ENCODE results near the gene PITX3. TPM values are rescaled to one million over a fixed set of nuclear protein-coding genes. Genes with fewer than 3 reads are reported as not detected.

PITX3 gene
- total RNA-seq, 2 donors from 2014 or later = not detected

- no peak overlapping the region for H3K4me3 Mint-ChIP-seq
- DNase-seq = no peak
- H3K4me1 ChIP-seq (ENCODE audit: control insufficient read depth, insufficient read depth, low read length) = no peaks in the 10 kb centered on the region
- no peaks in the 10 kb centered on the region for H3K27me3 ChIP-seq (ENCODE audit: control insufficient read depth, insufficient read depth, low read length, poor library complexity, severe bottlenecking)
- no peak for TF ChIP-seq CTCF (conservative IDR thresholded peaks at IDR 0.05)
- H3K27ac ChIP-seq (ENCODE audit: low read depth, low read length) = no peak overlapping the region
- no peak overlapping the region for H3K27ac Mint-ChIP-seq
- H3K36me3 Mint-ChIP-seq (ENCODE audit: low read depth) = peaks cover 26% of the 10 kb centered on the region
- H3K4me3 ChIP-seq (ENCODE audit: low read length) = no peak overlapping the region
- WGBS, 2 experiments (ENCODE audit: insufficient coverage in 1 of 2, insufficient read length in 1 of 2) = 93% methylated on average over 4 to 6 of the region's 6 CpGs
- no peaks in the 10 kb centered on the region for H3K4me1 Mint-ChIP-seq
- peaks cover 53% of the 10 kb centered on the region for H3K36me3 ChIP-seq (ENCODE audit: control insufficient read depth, insufficient read depth, low read length)
- no peaks in the 10 kb centered on the region for H3K9me3 Mint-ChIP-seq
- H3K9me3 ChIP-seq (ENCODE audit: control insufficient read depth, low read length) = no peaks in the 10 kb centered on the region
- H3K27me3 Mint-ChIP-seq (ENCODE audit: insufficient read depth) = no peaks in the 10 kb centered on the region
- H3K9ac ChIP-seq (ENCODE audit: extremely low read depth, low read length, poor library complexity, severe bottlenecking) = no peak overlapping the region
These were observed 20.5 kb upstream of the PITX3 start for GRCh38 chr10:102261842-102262241.

- Histone ChIP-seq H3K27ac (ENCODE audit: low read depth, low read length) (peak overlapping the region; percentile 69), H3K4me1 (ENCODE audit: control insufficient read depth, insufficient read depth, low read length) (no peaks in the 10 kb centered on the region), H3K4me3 (ENCODE audit: low read length) (no peak overlapping the region), H3K9me3 (ENCODE audit: control insufficient read depth, low read length) (no peaks in the 10 kb centered on the region), H3K27me3 (ENCODE audit: control insufficient read depth, insufficient read depth, low read length, poor library complexity, severe bottlenecking) (no peaks in the 10 kb centered on the region), H3K9ac (ENCODE audit: extremely low read depth, low read length, poor library complexity, severe bottlenecking) (no peak overlapping the region), H3K36me3 (ENCODE audit: control insufficient read depth, insufficient read depth, low read length) (peaks cover 50% of the 10 kb centered on the region)
- no peak overlapping the region for H3K27ac Mint-ChIP-seq
- H3K27me3 Mint-ChIP-seq (ENCODE audit: insufficient read depth) = no peaks in the 10 kb centered on the region
- no peak for DNase-seq
- peaks cover 26% of the 10 kb centered on the region for H3K36me3 Mint-ChIP-seq (ENCODE audit: low read depth)
- no peak for TF ChIP-seq CTCF (conservative IDR thresholded peaks at IDR 0.05)
- no peak overlapping the region for H3K4me3 Mint-ChIP-seq
- no peaks in the 10 kb centered on the region for H3K4me1 Mint-ChIP-seq
- H3K9me3 Mint-ChIP-seq = no peaks in the 10 kb centered on the region
These were observed 19.9 kb upstream of the PITX3 start for GRCh38 chr10:102261196-102261595.

DNA sequence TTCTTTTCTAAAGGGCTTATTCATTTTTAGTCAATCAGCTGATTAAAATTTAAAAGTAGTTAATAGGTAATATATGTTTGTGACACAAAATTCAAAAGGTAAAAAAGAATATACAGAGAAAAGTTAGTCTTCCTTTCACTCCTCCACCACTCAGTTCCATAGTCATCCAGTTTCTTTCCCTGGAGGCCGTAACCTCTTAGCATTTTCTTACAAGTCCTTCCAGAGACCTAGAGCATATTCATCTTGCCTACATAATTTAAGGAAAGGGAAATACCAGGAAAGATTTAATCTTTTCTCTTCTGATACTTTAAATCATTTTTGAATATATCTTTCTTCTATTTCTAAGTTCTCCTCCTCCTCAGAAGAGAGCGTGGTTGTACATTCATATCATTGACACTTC, 14.1 kb upstream of the PITX3 start:
- no peaks in the 10 kb centered on the region for H3K27me3 ChIP-seq (ENCODE audit: control insufficient read depth, insufficient read depth, low read length, poor library complexity, severe bottlenecking)
- no peaks in the 10 kb centered on the region for H3K4me1 ChIP-seq (ENCODE audit: control insufficient read depth, insufficient read depth, low read length)
- Mint-ChIP-seq H3K4me3 (no peak overlapping the region), H3K9me3 (no peaks in the 10 kb centered on the region), H3K27me3 (ENCODE audit: insufficient read depth) (no peaks in the 10 kb centered on the region), H3K36me3 (ENCODE audit: low read depth) (peaks cover 20% of the 10 kb centered on the region), H3K27ac (no peak overlapping the region), H3K4me1 (no peaks in the 10 kb centered on the region)
- no peaks in the 10 kb centered on the region for H3K9me3 ChIP-seq (ENCODE audit: control insufficient read depth, low read length)
- peaks cover 30% of the 10 kb centered on the region for H3K36me3 ChIP-seq (ENCODE audit: control insufficient read depth, insufficient read depth, low read length)
- WGBS, 2 experiments (ENCODE audit: insufficient coverage in 1 of 2, insufficient read length in 1 of 2) = 92% methylated on average over 2 of the region's 2 CpGs; no CpG with 5 or more reads in 1 of the 2 experiments
- no peak for TF ChIP-seq CTCF (conservative IDR thresholded peaks at IDR 0.05)
- H3K9ac ChIP-seq (ENCODE audit: extremely low read depth, low read length, poor library complexity, severe bottlenecking) = no peak overlapping the region
- H3K4me3 ChIP-seq (ENCODE audit: low read length) = no peak overlapping the region
- DNase-seq = no peak
- no peak overlapping the region for H3K27ac ChIP-seq (ENCODE audit: low read depth, low read length)
